ENCODE measurements around the gene USP43. TPM values are rescaled to one million over a fixed set of nuclear protein-coding genes. Genes with fewer than 3 reads are reported as not detected.
A peak's percentile ranks its signal among the peaks of the same experiment; 100 is the strongest.
"Not testable (repeated sequence)": the region's sequence is repeated elsewhere in the genome, so short reads cannot be mapped to it uniquely, and the experiment has no call there.

Gene USP43
- total RNA-seq, 2 experiments from 2014 or later = 0.25 to 0.30 TPM

DNA sequence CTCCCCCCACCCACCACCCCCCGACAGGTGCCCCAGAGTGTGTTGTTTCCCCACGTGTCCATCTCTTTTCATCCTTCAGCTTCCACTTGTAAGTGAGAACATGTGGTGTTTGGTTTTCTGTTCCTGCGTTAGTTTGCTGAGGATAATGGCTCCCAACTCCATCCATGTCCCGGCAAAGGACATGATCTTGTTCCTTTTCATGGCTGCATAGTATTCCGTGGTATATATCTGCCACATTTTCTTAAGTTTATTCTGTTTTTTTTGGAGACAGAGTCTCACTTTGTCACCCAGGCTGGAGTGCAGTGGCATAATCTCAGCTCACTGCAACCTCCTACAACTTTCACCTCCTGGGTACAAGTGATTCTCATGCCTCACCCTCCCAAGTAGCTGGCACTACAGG is 4.9 kb upstream of the USP43 start:
- CTCF ChIA-PET; H3K4me3 Mint-ChIP-seq; POLR2A ChIA-PET; DNase-seq; H3K9me3 Mint-ChIP-seq; H3K27ac Mint-ChIP-seq; H3K36me3 Mint-ChIP-seq (ENCODE audit: low read depth); H3K4me1 Mint-ChIP-seq: not testable (repeated sequence)
- H3K27me3 Mint-ChIP-seq = peaks cover 27% of the 10 kb centered on the region

DNA sequence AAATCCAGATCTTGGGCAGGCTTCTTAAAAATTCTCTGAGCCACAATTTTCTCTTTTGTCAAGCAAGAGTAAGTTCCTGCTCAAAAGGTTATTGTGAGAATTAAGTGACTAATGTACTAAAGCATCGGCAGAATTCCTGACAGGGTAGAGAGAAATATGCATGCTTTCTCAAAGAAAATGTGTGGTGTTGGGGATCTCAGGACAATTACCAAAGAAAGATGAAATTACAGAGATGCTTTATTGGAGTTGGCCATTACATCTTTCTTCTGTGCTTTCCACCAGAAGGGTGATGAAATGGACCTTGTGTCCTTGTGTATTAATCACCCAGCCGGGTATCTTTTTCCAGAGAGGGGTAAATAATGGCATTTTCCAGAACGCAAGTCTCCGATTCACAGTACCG is 1.7 kb upstream of the USP43 start:
- Mint-ChIP-seq H3K27me3 (peaks cover 48% of the 10 kb centered on the region), H3K4me3 (no peak overlapping the region), H3K9me3 (no peaks in the 10 kb centered on the region), H3K36me3 (ENCODE audit: low read depth) (no peaks in the 10 kb centered on the region), H3K27ac (no peak overlapping the region), H3K4me1 (peaks cover 18% of the 10 kb centered on the region)
- DNase-seq = no peak
- ChIA-PET POLR2A (no interaction called here), CTCF (no interaction called here)

DNA sequence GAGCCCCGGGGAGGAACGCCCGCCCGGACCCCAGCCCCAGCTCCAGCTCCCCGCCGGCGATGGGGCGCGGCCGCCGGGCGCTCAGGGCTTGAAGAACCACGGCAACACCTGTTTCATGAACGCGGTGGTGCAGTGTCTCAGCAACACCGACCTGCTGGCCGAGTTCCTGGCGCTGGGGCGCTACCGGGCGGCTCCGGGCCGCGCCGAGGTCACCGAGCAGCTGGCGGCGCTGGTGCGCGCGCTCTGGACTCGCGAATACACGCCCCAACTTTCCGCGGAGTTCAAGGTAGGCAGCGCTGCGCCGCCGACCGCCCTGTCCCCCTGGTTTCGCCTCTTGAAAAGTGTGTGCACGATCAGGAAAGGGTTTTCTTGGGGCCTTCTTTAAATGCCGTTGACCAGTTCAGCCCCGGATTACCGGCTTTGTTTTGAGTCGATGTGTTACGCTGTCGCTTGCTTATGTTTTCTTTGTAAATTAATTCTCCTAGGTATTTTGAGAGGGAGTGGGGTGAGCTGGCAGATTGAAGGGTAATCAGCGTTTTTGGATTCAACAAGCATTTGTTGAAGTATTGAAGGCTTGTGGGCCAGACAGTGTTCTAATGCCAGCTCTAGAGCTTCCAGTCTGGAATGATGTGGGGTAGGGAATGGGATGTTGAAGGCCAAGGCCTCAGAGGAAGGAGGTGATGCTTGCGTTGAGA is 681 bp downstream of the USP43 start:
- H3K9me3 Mint-ChIP-seq = no peaks in the 10 kb centered on the region
- DNase-seq = peak; percentile 8
- CTCF ChIA-PET = no interaction called here
- POLR2A ChIA-PET = no interaction called here
- H3K36me3 Mint-ChIP-seq (ENCODE audit: low read depth) = no peaks in the 10 kb centered on the region
- peaks cover 20% of the 10 kb centered on the region for H3K4me1 Mint-ChIP-seq
- peaks cover 53% of the 10 kb centered on the region for H3K27me3 Mint-ChIP-seq
- peak overlapping the region; percentile 61 for H3K4me3 Mint-ChIP-seq
- H3K27ac Mint-ChIP-seq = no peak overlapping the region

GRCh38 chr17:9646546-9646885 is 1.2 kb downstream of the USP43 start:
- peaks cover 20% of the 10 kb centered on the region for H3K4me1 Mint-ChIP-seq
- DNase-seq = no peak
- no peaks in the 10 kb centered on the region for H3K9me3 Mint-ChIP-seq
- H3K27me3 Mint-ChIP-seq = peaks cover 55% of the 10 kb centered on the region
- no peak overlapping the region for H3K27ac Mint-ChIP-seq
- peak overlapping the region; percentile 61 for H3K4me3 Mint-ChIP-seq
- CTCF ChIA-PET = interaction anchor here (0.6 kb wide), 1 partner anchor 71 kb away, joined by 3 read pairs; the partner anchor contains the start of gene STX8
- H3K36me3 Mint-ChIP-seq (ENCODE audit: low read depth) = no peaks in the 10 kb centered on the region
- POLR2A ChIA-PET = no interaction called here

- no peaks in the 10 kb centered on the region for H3K36me3 Mint-ChIP-seq (ENCODE audit: low read depth)
- no peak overlapping the region for H3K4me3 Mint-ChIP-seq
- ChIA-PET CTCF (interaction anchor here (0.6 kb wide), 1 partner anchor 72 kb away, joined by 3 read pairs; the partner anchor contains the start of gene STX8), POLR2A (no interaction called here)
- H3K9me3 Mint-ChIP-seq = no peaks in the 10 kb centered on the region
- DNase-seq = no peak
- peaks cover 51% of the 10 kb centered on the region for H3K27me3 Mint-ChIP-seq
- H3K27ac Mint-ChIP-seq = no peak overlapping the region
- H3K4me1 Mint-ChIP-seq = peaks cover 20% of the 10 kb centered on the region
Measured at GRCh38 chr17:9647014-9647413, 1.7 kb downstream of the USP43 start.

DNA sequence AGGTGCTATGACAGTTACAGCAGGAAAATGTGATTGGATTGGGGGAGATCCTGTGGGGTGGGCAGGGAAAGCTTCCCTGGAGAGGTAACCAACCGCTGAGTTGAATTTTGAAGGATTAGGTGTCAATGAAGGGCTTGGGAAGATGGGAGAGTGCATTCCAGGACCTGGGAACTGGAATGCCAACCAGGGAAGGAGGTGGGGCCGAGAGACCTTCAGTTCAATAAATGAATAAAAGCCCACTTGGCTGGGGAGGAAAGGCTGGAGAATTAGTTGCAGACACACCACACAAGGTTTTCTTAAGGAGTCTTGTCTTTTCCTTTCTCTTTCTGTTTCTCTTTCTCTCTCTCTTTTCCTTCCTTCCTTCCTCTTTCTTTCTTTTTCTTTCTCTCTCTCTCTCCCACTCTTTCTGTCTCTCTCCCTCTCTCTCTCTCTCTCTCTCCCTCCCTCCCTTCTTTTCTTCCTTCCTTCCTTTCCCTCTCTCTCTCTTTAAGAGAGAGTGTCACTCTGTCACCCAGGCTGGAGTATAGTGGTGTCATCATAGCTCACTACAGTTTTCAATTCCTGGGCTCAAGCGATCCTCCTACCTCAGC is 3.3 kb downstream of the USP43 start:
- Mint-ChIP-seq H3K27me3 (peaks cover 48% of the 10 kb centered on the region), H3K36me3 (ENCODE audit: low read depth) (no peaks in the 10 kb centered on the region), H3K9me3 (no peaks in the 10 kb centered on the region), H3K4me3 (no peak overlapping the region), H3K27ac (no peak overlapping the region), H3K4me1 (peaks cover 20% of the 10 kb centered on the region)
- DNase-seq = no peak
- ChIA-PET POLR2A (no interaction called here), CTCF (no interaction called here)

DNA sequence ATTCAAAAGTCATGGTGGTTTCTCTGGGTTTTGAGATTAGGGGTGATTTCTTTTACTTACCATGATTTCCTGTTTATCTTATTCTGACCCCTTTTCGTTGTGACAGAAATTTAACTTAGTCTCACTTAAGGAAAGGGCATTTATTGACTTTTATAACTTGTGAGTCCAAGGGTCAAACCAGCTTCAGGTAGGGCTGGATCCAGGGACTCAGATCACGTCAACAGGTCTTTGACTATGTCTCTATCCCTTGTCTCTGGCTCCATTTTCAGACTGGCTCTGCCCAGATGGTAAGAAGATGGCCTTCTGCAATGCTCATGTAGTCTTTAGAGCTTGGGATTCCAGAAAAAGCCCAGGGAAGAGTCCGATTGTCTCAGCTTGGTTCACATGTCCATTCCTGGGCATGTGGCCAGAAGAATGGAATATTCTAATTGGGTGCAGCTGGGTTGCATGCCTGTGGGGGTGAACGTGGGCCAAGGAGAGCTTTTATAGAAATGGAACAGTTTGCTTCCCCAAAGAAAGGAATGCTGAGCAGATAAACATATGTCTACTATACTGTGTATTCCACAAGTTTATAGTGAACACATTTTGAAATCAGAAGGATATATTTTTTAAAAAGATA is 13.4 kb downstream of the USP43 start:
- ChIA-PET POLR2A (no interaction called here), CTCF (no interaction called here)
- Mint-ChIP-seq H3K4me1 (no peaks in the 10 kb centered on the region), H3K27me3 (peaks cover 2% of the 10 kb centered on the region), H3K4me3 (no peak overlapping the region), H3K9me3 (no peaks in the 10 kb centered on the region), H3K36me3 (ENCODE audit: low read depth) (no peaks in the 10 kb centered on the region), H3K27ac (no peak overlapping the region)
- no peak for DNase-seq

GRCh38 chr17:9661027-9661426 is 15.7 kb downstream of the USP43 start:
- no peaks in the 10 kb centered on the region for H3K36me3 Mint-ChIP-seq (ENCODE audit: low read depth)

DNA sequence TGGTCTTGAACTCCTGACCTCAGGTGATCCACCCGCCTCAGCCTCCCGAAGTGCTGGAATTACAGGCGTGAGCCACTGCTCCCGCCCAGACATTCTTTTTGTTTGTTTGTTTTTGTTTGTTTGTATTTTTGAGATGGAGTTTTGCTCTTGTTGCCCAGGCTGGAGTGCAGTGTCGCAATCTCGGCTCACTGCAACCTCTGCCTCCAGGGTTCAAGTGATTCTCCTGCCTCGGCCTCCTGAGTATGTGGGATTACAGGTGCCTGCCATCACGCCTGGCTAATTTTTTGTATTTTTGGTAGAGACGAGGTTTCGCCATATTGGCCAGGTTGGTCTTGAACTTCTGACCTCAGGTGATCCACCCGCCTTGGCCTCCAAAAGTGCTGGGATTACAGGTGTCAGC is 18.2 kb downstream of the USP43 start:
- H3K4me3 Mint-ChIP-seq; CTCF ChIA-PET; H3K27me3 Mint-ChIP-seq; H3K27ac Mint-ChIP-seq; DNase-seq; H3K9me3 Mint-ChIP-seq; H3K36me3 Mint-ChIP-seq (ENCODE audit: low read depth): not testable (repeated sequence)
- POLR2A ChIA-PET = interaction anchor here (0.6 kb wide), 1 partner anchor 89 kb away, joined by 3 read pairs; no protein-coding TSS in a partner anchor
- H3K4me1 Mint-ChIP-seq = peaks cover 23% of the 10 kb centered on the region

More at GRCh38 chr17:9661027-9661426, 15.7 kb downstream of the USP43 start:
- DNase-seq = no peak
- Mint-ChIP-seq H3K27ac (no peak overlapping the region), H3K4me1 (peaks cover 6% of the 10 kb centered on the region), H3K27me3 (no peaks in the 10 kb centered on the region), H3K4me3 (no peak overlapping the region), H3K9me3 (no peaks in the 10 kb centered on the region)
- ChIA-PET CTCF (no interaction called here), POLR2A (no interaction called here)

DNA sequence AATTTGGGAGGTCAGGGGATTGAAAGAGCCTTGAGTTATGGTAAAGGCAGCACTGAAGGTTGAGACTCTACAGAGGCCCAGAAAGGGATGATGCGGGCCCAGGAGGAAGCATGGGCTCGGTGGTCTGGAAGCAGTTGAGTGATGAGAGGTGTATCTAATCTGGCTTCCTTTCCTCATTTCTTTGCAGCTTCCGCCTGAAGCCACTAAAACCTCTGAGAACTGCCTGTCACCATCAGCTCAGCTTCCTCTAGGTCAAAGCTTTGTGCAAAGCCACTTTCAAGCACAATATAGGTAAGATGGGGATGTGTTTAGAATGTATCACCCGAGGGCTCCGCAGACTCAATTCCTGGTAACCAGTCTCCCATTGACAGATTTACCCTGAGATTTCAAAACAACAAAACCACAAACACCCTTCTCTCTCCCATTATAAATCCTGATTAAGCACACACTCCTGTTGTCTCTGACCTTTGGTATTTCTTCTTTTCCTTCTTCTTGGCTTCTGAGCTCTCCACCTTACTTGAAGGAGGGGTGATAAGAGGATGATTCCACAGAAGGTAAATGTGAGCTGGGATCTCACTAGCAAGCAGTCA is 21.2 kb downstream of the USP43 start:
- Mint-ChIP-seq H3K4me1 (peaks cover 23% of the 10 kb centered on the region), H3K36me3 (ENCODE audit: low read depth) (no peaks in the 10 kb centered on the region), H3K27ac (no peak overlapping the region), H3K4me3 (no peak overlapping the region), H3K9me3 (no peaks in the 10 kb centered on the region), H3K27me3 (no peaks in the 10 kb centered on the region)
- ChIA-PET POLR2A (no interaction called here), CTCF (interaction anchor here (0.6 kb wide), 1 partner anchor 22 kb away, joined by 3 read pairs; no protein-coding TSS in a partner anchor)
- DNase-seq = peak; percentile 10

- ChIA-PET POLR2A (no interaction called here), CTCF (interaction anchor here (0.7 kb wide), 1 partner anchor 38 kb away, joined by 3 read pairs; no protein-coding TSS in a partner anchor)
- Mint-ChIP-seq H3K9me3 (no peaks in the 10 kb centered on the region), H3K4me1 (peaks cover 23% of the 10 kb centered on the region), H3K27me3 (peaks cover under 1% of the 10 kb centered on the region), H3K36me3 (ENCODE audit: low read depth) (no peaks in the 10 kb centered on the region), H3K27ac (no peak overlapping the region), H3K4me3 (no peak overlapping the region)
- DNase-seq = no peak
Measured at GRCh38 chr17:9668517-9668916, 23.2 kb downstream of the USP43 start.

GRCh38 chr17:9669551-9670008 is 24.3 kb downstream of the USP43 start:
- H3K9me3 Mint-ChIP-seq = no peaks in the 10 kb centered on the region
- POLR2A ChIA-PET = no interaction called here
- no peak for DNase-seq
- peaks cover 3% of the 10 kb centered on the region for H3K27me3 Mint-ChIP-seq
- peaks cover 23% of the 10 kb centered on the region for H3K4me1 Mint-ChIP-seq
- no peaks in the 10 kb centered on the region for H3K36me3 Mint-ChIP-seq (ENCODE audit: low read depth)
- H3K4me3 Mint-ChIP-seq = no peak overlapping the region
- CTCF ChIA-PET = no interaction called here
- no peak overlapping the region for H3K27ac Mint-ChIP-seq

DNA sequence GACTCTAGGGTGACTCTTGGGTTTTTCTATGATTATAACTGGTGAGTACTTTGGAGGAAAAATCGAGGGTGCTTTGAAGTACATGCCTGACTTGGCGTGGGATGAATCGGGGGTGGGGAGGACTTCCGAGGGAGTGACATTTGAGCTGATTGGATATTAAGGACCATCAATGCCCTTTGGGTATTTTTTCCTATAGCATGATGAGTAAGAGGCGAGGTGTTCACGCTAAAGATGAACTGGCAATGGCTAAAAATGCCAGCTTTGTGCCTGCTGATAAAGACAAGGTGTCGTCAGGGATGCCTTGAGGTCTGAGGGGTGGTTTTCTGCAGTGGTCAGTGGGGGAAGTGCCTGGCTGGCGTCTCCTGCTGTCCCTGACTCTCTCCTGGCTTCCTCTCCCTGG is 25.3 kb downstream of the USP43 start:
- H3K4me3 Mint-ChIP-seq = no peak overlapping the region
- peaks cover 3% of the 10 kb centered on the region for H3K27me3 Mint-ChIP-seq
- POLR2A ChIA-PET = no interaction called here
- H3K9me3 Mint-ChIP-seq = no peaks in the 10 kb centered on the region
- peaks cover 22% of the 10 kb centered on the region for H3K4me1 Mint-ChIP-seq
- H3K27ac Mint-ChIP-seq = no peak overlapping the region
- CTCF ChIA-PET = no interaction called here
- DNase-seq = no peak
- no peaks in the 10 kb centered on the region for H3K36me3 Mint-ChIP-seq (ENCODE audit: low read depth)
